Endodermal cell (in vitro differentiated cells): ENCODE data around the gene ABLIM1. TPM values are rescaled to one million over a fixed set of nuclear protein-coding genes. Genes with fewer than 3 reads are reported as not detected.

Experiments used
- DNase-seq: peaks from one replicate; pipeline ENCODE4 v3.0.0-alpha.2; 2017
- H3K27ac ChIP-seq: 2 replicates; pipeline ENCODE4 v1.5.1; 2013; ENCODE audit warnings: mild to moderate bottlenecking, low read depth, low read length, moderate library complexity
- H3K27me3 ChIP-seq: 2 replicates; pipeline ENCODE4 v1.6.1; 2013; ENCODE audit warnings: mild to moderate bottlenecking, low read length, moderate library complexity; ENCODE audit not compliant: insufficient read depth, control insufficient read depth, poor library complexity, severe bottlenecking
- H3K36me3 ChIP-seq: 2 replicates; pipeline ENCODE4 v1.7.0; 2013; ENCODE audit warnings: mild to moderate bottlenecking, low read length, moderate library complexity; ENCODE audit not compliant: control insufficient read depth, insufficient read depth
- H3K4me1 ChIP-seq: one replicate; pipeline ENCODE4 v1.7.0; 2013; ENCODE audit warnings: low read length; ENCODE audit not compliant: control insufficient read depth, insufficient read depth
- H3K4me3 ChIP-seq: 2 replicates; pipeline ENCODE4 v1.5.1; 2013; ENCODE audit warnings: mild to moderate bottlenecking, low read length, moderate library complexity
- H3K9ac ChIP-seq: 2 replicates; pipeline ENCODE4 v1.6.1; 2013; ENCODE audit warnings: mild to moderate bottlenecking, low read length, moderate library complexity; ENCODE audit not compliant: poor library complexity, severe bottlenecking; ENCODE audit errors: extremely low read depth
- H3K9me3 ChIP-seq: 2 replicates; pipeline ENCODE4 v1.6.1; 2013; ENCODE audit warnings: mild to moderate bottlenecking, low read length, moderate library complexity; ENCODE audit not compliant: control insufficient read depth
- H3K27ac Mint-ChIP-seq: 2 replicates; pipeline ENCODE4 v1.8.0; 2020; ENCODE audit warnings: mixed read lengths
- H3K27me3 Mint-ChIP-seq: 2 replicates; pipeline ENCODE4 v1.8.0; 2021; ENCODE audit warnings: mild to moderate bottlenecking, mixed read lengths; ENCODE audit not compliant: insufficient read depth
- H3K36me3 Mint-ChIP-seq: 2 replicates; pipeline ENCODE4 v1.8.0; 2020; ENCODE audit warnings: low read depth, mixed read lengths
- H3K4me1 Mint-ChIP-seq: 2 replicates; pipeline ENCODE4 v1.8.0; 2020; ENCODE audit warnings: mixed read lengths
- H3K4me3 Mint-ChIP-seq: 2 replicates; pipeline ENCODE4 v1.8.0; 2020; ENCODE audit warnings: mild to moderate bottlenecking, moderate library complexity, mixed read lengths
- H3K9me3 Mint-ChIP-seq: 2 replicates; pipeline ENCODE4 v1.8.0; 2020; ENCODE audit warnings: mild to moderate bottlenecking, mixed read lengths
- WGBS, 2 experiments: methylation state at CpG; one replicate each; pipeline versions ENCODE4 v1.1.5 to v1.1.7; 2013; ENCODE audit warnings: missing lambda C conversion rate in 2 of 2, mixed read lengths in 1 of 2; ENCODE audit not compliant: insufficient coverage in 1 of 2, insufficient read length in 1 of 2; 5-methylcytosine and 5-hydroxymethylcytosine counted together
- total RNA-seq, 2 donors: library from RNA; stranded (reverse); fragmentation: NEBNext Ultra II Directional in 1 of 2; extraction: Animal tissue kit (Norgen Biotek cat#: 25700) in 1 of 2; gene quantifications; 2 replicates in 1 of 2; 3 replicates in 1 of 2; pipeline ENCODE4 v1.2.1, GENCODE V29; 2021
- TF ChIP-seq, protein P1 (sequence below): fragments of 200-600 bp; sonication (generic); conservative IDR thresholded peaks from 2 replicates; pipeline ENCODE4 v1.5.0; 2021; ENCODE audit warnings: antibody characterized with exemption, mild to moderate bottlenecking

Gene ABLIM1
- total RNA-seq, 2 donors from 2014 or later = 39.3 to 49.3 TPM

DNA sequence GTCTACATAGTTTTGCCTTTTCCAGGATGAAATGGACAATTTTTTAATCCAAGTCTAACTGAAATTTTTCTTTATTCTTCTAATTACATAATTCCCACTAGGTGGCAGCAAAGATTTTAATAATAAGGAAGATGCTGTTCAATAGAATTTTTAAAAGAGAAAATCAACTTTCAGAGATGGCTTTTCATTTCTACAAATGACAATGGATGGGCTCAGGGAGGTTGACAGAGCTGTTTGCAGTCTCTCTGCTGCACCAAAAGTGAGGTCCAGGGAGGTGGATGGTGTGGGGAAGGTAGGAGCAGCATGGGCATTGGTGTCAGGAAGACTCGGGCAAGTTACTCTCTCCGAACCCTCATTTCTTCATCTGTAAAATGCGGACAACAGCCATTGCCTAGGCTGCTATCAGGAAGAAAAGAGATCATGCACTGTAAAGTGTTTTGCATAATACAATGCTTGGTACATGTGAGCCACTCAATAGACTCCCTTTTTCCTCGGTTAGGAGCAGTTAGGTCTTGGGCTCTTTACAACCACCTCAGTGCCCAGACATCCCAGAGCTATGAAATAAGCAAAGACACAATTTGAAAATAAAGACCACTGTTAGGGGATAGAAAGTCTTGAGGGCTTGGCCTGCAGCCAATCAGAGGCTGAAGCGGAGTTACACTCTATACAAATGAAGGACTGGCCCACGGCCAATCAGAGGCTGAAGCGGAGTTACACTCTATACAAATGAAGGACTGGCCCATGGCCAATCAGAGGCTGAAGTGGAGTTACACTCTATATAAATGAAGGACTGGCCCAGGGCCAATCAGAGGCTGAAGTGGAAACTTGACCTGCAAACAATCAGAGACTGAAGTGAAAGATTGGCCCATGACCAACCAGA, 107.1 kb downstream of the ABLIM1 start:
- no peaks in the 10 kb centered on the region for H3K27me3 ChIP-seq
- Mint-ChIP-seq H3K4me1 (peaks cover 11% of the 10 kb centered on the region), H3K9me3 (no peaks in the 10 kb centered on the region), H3K27me3 (no peaks in the 10 kb centered on the region), H3K27ac (no peak overlapping the region), H3K36me3 (no peaks in the 10 kb centered on the region), H3K4me3 (no peak overlapping the region)
- TF ChIP-seq, protein P1, sequence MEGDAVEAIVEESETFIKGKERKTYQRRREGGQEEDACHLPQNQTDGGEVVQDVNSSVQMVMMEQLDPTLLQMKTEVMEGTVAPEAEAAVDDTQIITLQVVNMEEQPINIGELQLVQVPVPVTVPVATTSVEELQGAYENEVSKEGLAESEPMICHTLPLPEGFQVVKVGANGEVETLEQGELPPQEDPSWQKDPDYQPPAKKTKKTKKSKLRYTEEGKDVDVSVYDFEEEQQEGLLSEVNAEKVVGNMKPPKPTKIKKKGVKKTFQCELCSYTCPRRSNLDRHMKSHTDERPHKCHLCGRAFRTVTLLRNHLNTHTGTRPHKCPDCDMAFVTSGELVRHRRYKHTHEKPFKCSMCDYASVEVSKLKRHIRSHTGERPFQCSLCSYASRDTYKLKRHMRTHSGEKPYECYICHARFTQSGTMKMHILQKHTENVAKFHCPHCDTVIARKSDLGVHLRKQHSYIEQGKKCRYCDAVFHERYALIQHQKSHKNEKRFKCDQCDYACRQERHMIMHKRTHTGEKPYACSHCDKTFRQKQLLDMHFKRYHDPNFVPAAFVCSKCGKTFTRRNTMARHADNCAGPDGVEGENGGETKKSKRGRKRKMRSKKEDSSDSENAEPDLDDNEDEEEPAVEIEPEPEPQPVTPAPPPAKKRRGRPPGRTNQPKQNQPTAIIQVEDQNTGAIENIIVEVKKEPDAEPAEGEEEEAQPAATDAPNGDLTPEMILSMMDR = peak; percentile 76
- H3K27ac ChIP-seq = no peak overlapping the region
- H3K4me3 ChIP-seq = no peak overlapping the region
- H3K36me3 ChIP-seq = no peaks in the 10 kb centered on the region
- H3K9ac ChIP-seq = no peak overlapping the region
- DNase-seq = no peak
- no peaks in the 10 kb centered on the region for H3K9me3 ChIP-seq
- H3K4me1 ChIP-seq = peaks cover 5% of the 10 kb centered on the region
- 94 to 97% methylated on average over 6 to 7 of the region's 7 CpGs for WGBS, 2 experiments

DNA sequence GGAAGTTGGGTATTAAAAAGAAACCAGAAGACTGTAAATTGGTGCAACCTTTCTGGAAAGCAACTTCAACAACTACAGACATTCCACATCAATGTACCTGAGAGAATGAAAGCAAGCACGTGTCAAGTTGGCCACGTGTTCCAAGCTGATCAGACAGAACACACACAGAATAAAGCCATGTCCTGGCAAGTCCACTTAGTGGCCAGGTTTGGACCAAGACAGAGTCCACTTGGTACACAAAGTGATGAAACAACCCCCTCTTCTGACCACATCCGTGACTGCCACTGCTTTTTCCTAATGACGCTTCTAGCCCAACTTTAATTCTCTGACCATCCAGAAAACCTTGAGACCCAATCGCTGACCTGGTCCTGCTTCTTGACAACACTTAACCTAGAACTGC, 109.4 kb downstream of the ABLIM1 start:
- Histone ChIP-seq H3K36me3 (no peaks in the 10 kb centered on the region), H3K27ac (no peak overlapping the region), H3K27me3 (no peaks in the 10 kb centered on the region), H3K9me3 (no peaks in the 10 kb centered on the region), H3K4me3 (no peak overlapping the region), H3K9ac (no peak overlapping the region), H3K4me1 (peaks cover 5% of the 10 kb centered on the region)
- Mint-ChIP-seq H3K27me3 (no peaks in the 10 kb centered on the region), H3K9me3 (no peaks in the 10 kb centered on the region), H3K27ac (no peak overlapping the region), H3K36me3 (no peaks in the 10 kb centered on the region), H3K4me3 (no peak overlapping the region), H3K4me1 (peaks cover 11% of the 10 kb centered on the region)
- TF ChIP-seq, protein P1 = peak; percentile 83
- 64 to 66% methylated on average over 5 of the region's 5 CpGs for WGBS, 2 experiments
- peak; percentile 82 for DNase-seq

DNA sequence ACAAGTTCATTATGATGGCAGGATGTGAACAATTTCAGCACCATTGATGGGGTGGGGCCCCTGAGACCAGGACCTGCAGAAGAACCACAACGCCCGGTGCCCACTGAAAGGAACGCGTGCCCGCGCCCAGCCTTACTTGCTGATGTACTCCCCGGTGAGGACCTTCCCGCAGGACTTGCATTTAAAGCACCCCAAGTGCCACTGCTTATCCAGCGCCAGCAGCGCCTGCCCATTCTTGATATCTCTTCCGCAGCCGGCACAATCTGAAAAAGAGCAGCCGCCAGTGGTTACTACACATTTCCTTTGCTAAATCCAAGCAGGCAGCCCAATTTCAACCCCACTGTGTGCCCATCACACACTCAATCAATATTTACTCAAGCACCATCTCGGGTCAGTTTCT, 110.6 kb downstream of the ABLIM1 start:
- TF ChIP-seq, protein P1 = no peak
- Mint-ChIP-seq H3K36me3 (no peaks in the 10 kb centered on the region), H3K4me3 (no peak overlapping the region), H3K27me3 (no peaks in the 10 kb centered on the region), H3K27ac (no peak overlapping the region), H3K9me3 (no peaks in the 10 kb centered on the region), H3K4me1 (peaks cover 11% of the 10 kb centered on the region)
- H3K27ac ChIP-seq = no peak overlapping the region
- H3K36me3 ChIP-seq = no peaks in the 10 kb centered on the region
- H3K27me3 ChIP-seq = no peaks in the 10 kb centered on the region
- H3K4me1 ChIP-seq = peaks cover 5% of the 10 kb centered on the region
- WGBS, 2 experiments = 93 to 97% methylated on average over 14 of the region's 14 CpGs
- DNase-seq = no peak
- H3K9me3 ChIP-seq = no peaks in the 10 kb centered on the region
- no peak overlapping the region for H3K9ac ChIP-seq
- H3K4me3 ChIP-seq = no peak overlapping the region
